GM23248 (cell line): ENCODE data around the gene RNPS1. TPM values are rescaled to one million over a fixed set of nuclear protein-coding genes. Genes with fewer than 3 reads are reported as not detected.

Source experiments
- DNase-seq: peaks from one replicate; pipeline ENCODE4 v3.0.0-alpha.2; 2015
- H2AFZ ChIP-seq: fragments of 200-600 bp; sonication (generic); 2 replicates; pipeline ENCODE4 v1.6.1; 2016; ENCODE audit warnings: antibody characterized with exemption
- H3F3A ChIP-seq: fragments of 200-600 bp; sonication (generic); 2 replicates; pipeline ENCODE4 v1.6.1; 2016; ENCODE audit warnings: mild to moderate bottlenecking, antibody characterized with exemption, mixed run types; ENCODE audit not compliant: insufficient read depth
- H3K27ac ChIP-seq: fragments of 200-600 bp; sonication (generic); 2 replicates; pipeline ENCODE4 v1.5.1; 2016; ENCODE audit warnings: mild to moderate bottlenecking
- H3K27me3 ChIP-seq: fragments of 200-600 bp; sonication (generic); replicated peaks from 2 replicates; pipeline ENCODE4 v1.6.1; 2016; ENCODE audit warnings: mild to moderate bottlenecking; ENCODE audit not compliant: insufficient read depth
- H3K36me3 ChIP-seq: fragments of 200-600 bp; sonication (generic); 2 replicates; pipeline ENCODE4 v1.6.1; 2016; ENCODE audit warnings: low read depth, mild to moderate bottlenecking
- H3K4me1 ChIP-seq: fragments of 200-600 bp; sonication (generic); 2 replicates; pipeline ENCODE4 v1.6.1; 2016; ENCODE audit warnings: mild to moderate bottlenecking; ENCODE audit not compliant: insufficient read depth
- H3K4me2 ChIP-seq: fragments of 200-600 bp; sonication (generic); one replicate; pipeline ENCODE4 v1.6.1; 2016; ENCODE audit warnings: mild to moderate bottlenecking; ENCODE audit not compliant: unreplicated experiment
- H3K4me3 ChIP-seq: fragments of 200-600 bp; sonication (generic); 2 replicates; pipeline ENCODE4 v1.5.1; 2016; ENCODE audit warnings: mild to moderate bottlenecking
- H3K79me2 ChIP-seq: fragments of 200-600 bp; sonication (generic); 2 replicates; pipeline ENCODE4 v1.6.1; 2016; ENCODE audit warnings: mild to moderate bottlenecking; ENCODE audit not compliant: insufficient read depth
- H3K9ac ChIP-seq: fragments of 200-600 bp; sonication (generic); 2 replicates; pipeline ENCODE4 v1.6.1; 2016; ENCODE audit warnings: mild to moderate bottlenecking
- H3K9me2 ChIP-seq: fragments of 200-600 bp; sonication (generic); 2 replicates; pipeline ENCODE4 v1.6.1; 2016; ENCODE audit warnings: mixed run types, mild to moderate bottlenecking, moderate library complexity; ENCODE audit not compliant: insufficient read depth
- H3K9me3 ChIP-seq: fragments of 200-600 bp; sonication (generic); one replicate; pipeline ENCODE4 v1.6.1; 2017; ENCODE audit warnings: low read depth
- H4K20me1 ChIP-seq: fragments of 200-600 bp; sonication (generic); 2 replicates; pipeline ENCODE4 v1.6.0; 2016; ENCODE audit not compliant: insufficient read depth
- EZH2 ChIP-seq: fragments of 200-600 bp; sonication (generic); IDR thresholded peaks from 2 replicates; pipeline ENCODE4 v1.6.1; 2018; ENCODE audit warnings: antibody characterized with exemption, mild to moderate bottlenecking; ENCODE audit not compliant: insufficient read depth, poor library complexity, severe bottlenecking
- EZH2phosphoT487 ChIP-seq: fragments of 200-600 bp; sonication (generic); IDR thresholded peaks from 2 replicates; pipeline ENCODE4 v1.6.1; 2018; ENCODE audit warnings: antibody characterized with exemption, moderate library complexity, mild to moderate bottlenecking, low read depth; ENCODE audit not compliant: insufficient read depth
- whole genome bisulfite sequencing, 2 experiments: methylation state at CpG; one replicate each; pipeline ENCODE4 v1.1.6; 2015 to 2017; ENCODE audit warnings: low lambda C conversion rate in 2 of 2, low coverage in 1 of 2; ENCODE audit errors: missing lambda C conversion rate in 2 of 2; 5-methylcytosine and 5-hydroxymethylcytosine counted together
- in situ Hi-C: fragments of 300-500 bp; cut with MboI; formaldehyde crosslinking; loops from 2 replicates; pipeline ENCODE4 v1.15.0; 2020
- polyA plus RNA-seq: library from polyadenylated mRNA; unstranded; fragments of >200 nt; fragmentation: Nextera tagmentation; extraction: Ambion mirVana; gene quantifications from 2 replicates; pipeline ENCODE4 v1.2.1, GENCODE V29; 2016
- total RNA-seq: library from RNA; depleted of rRNA; stranded (reverse); fragments of >200 nt; shearing (Covaris generic); gene quantifications from 2 replicates; pipeline ENCODE4 v1.2.3, GENCODE V29; 2014

RNPS1 gene
- total and polyA plus RNA-seq, 2 experiments from 2014 or later = 104 to 176 TPM

DNA sequence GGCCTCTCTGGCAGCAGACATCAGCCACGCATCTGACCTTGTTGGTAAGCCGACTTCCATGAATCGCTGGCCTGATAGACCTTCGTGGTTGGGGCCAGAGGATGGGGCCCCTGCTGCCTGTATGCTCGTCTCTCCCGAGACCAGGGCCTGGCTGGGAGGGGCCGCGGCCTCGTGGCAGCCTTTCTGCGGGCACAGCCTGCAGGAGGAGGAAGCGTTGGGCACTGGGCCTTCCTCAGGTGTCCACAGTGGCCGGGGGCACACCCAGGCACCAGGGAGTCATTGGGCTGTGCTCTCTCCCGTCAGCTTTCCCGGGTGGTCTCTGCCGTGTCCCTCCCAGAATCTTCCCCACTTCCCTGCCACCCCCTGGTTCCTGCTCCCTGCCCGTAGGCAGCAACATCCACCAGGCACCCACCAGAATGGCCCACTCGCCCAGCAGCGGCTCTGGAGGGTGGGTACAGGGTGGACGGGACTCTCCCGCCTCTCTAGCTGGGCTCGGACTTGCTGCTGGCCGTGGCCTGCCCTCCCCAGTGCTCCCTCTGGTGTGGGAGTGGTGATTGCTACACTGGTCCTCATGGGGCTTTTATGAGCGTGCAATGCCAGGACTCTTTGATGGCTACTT lies 38.2 kb downstream of the RNPS1 start:
- Histone ChIP-seq H3K4me1 (peaks cover 14% of the 10 kb centered on the region), H3F3A (no peaks in the 10 kb centered on the region), H2AFZ (no peak overlapping the region), H3K9me2 (no peaks in the 10 kb centered on the region), H3K4me3 (no peak overlapping the region), H3K27me3 (no peaks in the 10 kb centered on the region), H3K27ac (no peak overlapping the region), H3K36me3 (no peaks in the 10 kb centered on the region; the same call in 1 of the 2 replicates), H4K20me1 (no peaks in the 10 kb centered on the region), H3K9me3 (no peaks in the 10 kb centered on the region), H3K9ac (no peak overlapping the region), H3K79me2 (peaks cover 45% of the 10 kb centered on the region), H3K4me2 (no peak overlapping the region)
- 92 to 96% methylated on average over 18 to 23 of the region's 23 CpGs for WGBS, 2 experiments
- no peak for DNase-seq
- in situ Hi-C loops = no loop called here
- TF ChIP-seq EZH2 (no peak), EZH2phosphoT487 (no peak)

GRCh38 chr16:2229091-2229490 lies 38.8 kb downstream of the RNPS1 start:
- H3K9ac ChIP-seq = no peak overlapping the region
- 91% methylated on average over 11 to 12 of the region's 12 CpGs for WGBS, 2 experiments
- no peaks in the 10 kb centered on the region for H3K9me3 ChIP-seq
- no peak for DNase-seq
- H3K79me2 ChIP-seq = peaks cover 51% of the 10 kb centered on the region
- no peaks in the 10 kb centered on the region for H4K20me1 ChIP-seq
- no peak overlapping the region for H2AFZ ChIP-seq
- no peak overlapping the region for H3K27ac ChIP-seq
- no peak overlapping the region for H3K4me2 ChIP-seq
- TF ChIP-seq EZH2 (no peak), EZH2phosphoT487 (no peak)
- no peaks in the 10 kb centered on the region for H3K9me2 ChIP-seq
- H3K4me1 ChIP-seq = peaks cover 19% of the 10 kb centered on the region
- in situ Hi-C loops = no loop called here
- no peaks in the 10 kb centered on the region; the same call in 1 of the 2 replicates for H3K36me3 ChIP-seq
- no peaks in the 10 kb centered on the region for H3K27me3 ChIP-seq
- no peak overlapping the region for H3K4me3 ChIP-seq
- H3F3A ChIP-seq = no peaks in the 10 kb centered on the region

DNA sequence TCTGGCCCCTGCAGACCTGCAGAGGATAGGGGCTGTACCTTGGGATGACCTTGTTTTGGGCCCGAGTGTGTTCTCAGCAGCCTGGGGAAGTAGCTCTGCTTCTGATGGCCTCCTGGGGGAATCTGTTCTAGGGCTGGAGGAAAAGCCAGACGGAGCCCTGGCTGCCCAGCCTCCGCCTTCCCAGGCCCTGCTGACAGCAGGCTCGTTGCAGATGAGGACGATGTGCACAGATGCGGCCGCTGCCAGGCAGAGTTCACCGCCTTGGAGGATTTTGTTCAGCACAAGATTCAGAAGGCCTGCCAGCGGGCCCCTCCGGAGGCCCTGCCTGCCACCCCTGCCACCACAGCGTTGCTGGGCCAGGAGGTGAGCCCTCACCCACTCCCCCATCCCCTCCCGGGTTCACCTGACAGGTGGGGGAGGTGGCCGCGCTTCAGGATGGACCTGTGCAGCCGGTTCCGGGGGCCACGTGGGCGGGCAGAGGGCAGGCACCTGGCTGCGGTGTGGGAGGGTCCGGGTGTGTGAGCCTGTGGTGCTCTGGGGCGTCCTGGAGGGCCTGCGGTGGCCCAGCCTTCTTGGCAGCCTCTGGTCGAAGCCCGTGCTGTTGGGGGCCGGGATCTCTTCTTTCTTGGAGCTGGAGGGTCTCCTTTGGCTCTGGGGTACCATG lies 39.6 kb downstream of the RNPS1 start:
- Histone ChIP-seq H3K27me3 (no peaks in the 10 kb centered on the region), H3K27ac (no peak overlapping the region), H3K9me2 (no peaks in the 10 kb centered on the region), H3K36me3 (no peaks in the 10 kb centered on the region; the same call in 1 of the 2 replicates), H3K79me2 (peaks cover 56% of the 10 kb centered on the region), H3K4me2 (no peak overlapping the region), H3F3A (no peaks in the 10 kb centered on the region), H4K20me1 (no peaks in the 10 kb centered on the region), H3K4me3 (no peak overlapping the region), H3K9ac (no peak overlapping the region), H3K4me1 (peaks cover 19% of the 10 kb centered on the region), H2AFZ (no peak overlapping the region), H3K9me3 (no peaks in the 10 kb centered on the region)
- 91 to 95% methylated on average over 21 to 25 of the region's 25 CpGs for WGBS, 2 experiments
- no peak for TF ChIP-seq EZH2phosphoT487
- no peak for TF ChIP-seq EZH2
- DNase-seq = no peak
- in situ Hi-C loops = no loop called here

DNA sequence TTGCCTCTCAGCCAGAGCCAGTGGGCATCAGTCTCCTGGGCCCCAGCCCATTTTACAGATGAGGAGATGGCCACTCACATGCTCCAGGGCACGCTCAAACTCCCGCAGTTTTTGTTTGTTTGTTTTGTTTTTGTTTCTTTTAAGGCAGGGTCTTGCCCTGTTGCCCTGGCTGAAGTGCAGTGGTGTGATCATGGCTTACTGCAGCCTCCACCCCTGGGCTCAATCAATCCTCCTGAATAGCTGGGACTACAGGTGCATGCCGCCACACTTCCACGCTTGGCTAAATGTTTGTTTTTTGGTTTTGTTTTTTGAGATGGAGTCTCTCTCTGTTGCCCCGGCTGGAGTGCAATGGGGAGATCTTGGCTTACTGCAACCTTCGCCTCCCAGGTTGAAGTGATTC lies 41.0 kb downstream of the RNPS1 start:
- 94 to 98% methylated on average over 6 of the region's 6 CpGs for WGBS, 2 experiments
- H3K27ac ChIP-seq = no peak overlapping the region
- peaks cover 56% of the 10 kb centered on the region for H3K79me2 ChIP-seq
- no peaks in the 10 kb centered on the region; the same call in 1 of the 2 replicates for H3K36me3 ChIP-seq
- H4K20me1 ChIP-seq = no peaks in the 10 kb centered on the region
- no peak overlapping the region for H3K9ac ChIP-seq
- H3K4me1 ChIP-seq = peaks cover 19% of the 10 kb centered on the region
- H3K27me3 ChIP-seq = no peaks in the 10 kb centered on the region
- TF ChIP-seq EZH2phosphoT487 (no peak), EZH2 (no peak)
- no peak for DNase-seq
- in situ Hi-C loops = no loop called here
- H3K4me2 ChIP-seq = no peak overlapping the region
- H3K9me3 ChIP-seq = no peaks in the 10 kb centered on the region
- no peak overlapping the region for H3K4me3 ChIP-seq
- H2AFZ ChIP-seq = no peak overlapping the region
- no peaks in the 10 kb centered on the region for H3K9me2 ChIP-seq
- no peaks in the 10 kb centered on the region for H3F3A ChIP-seq
